ENCODE measurements around the gene RNF148. TPM values are rescaled to one million over a fixed set of nuclear protein-coding genes. Genes with fewer than 3 reads are reported as not detected.

RNF148 gene
- total RNA-seq, 4 donors from 2014 or later = 1.5 TPM; not detected in 3

GRCh38 chr7:122675621-122676020 lies 27.1 kb downstream of the RNF148 start:
- no peaks in the 10 kb centered on the region for H3K36me3 ChIP-seq
- H3K27ac ChIP-seq = no peak overlapping the region
- no peak for DNase-seq
- intact Hi-C loops (cut with DNase I) = no loop called here
- no peaks in the 10 kb centered on the region for H3K27me3 ChIP-seq
- H3K9me3 ChIP-seq = no peaks in the 10 kb centered on the region
- no peak overlapping the region for H3K4me3 ChIP-seq
- WGBS, 2 donors = 89 to 95% methylated on average over 6 to 7 of the region's 7 CpGs
- H3K4me1 ChIP-seq = peaks cover 3 to 22% (median 4%) of the 10 kb centered on the region in 3 donors
- TF ChIP-seq CTCF (IDR thresholded peaks at IDR 0.05) = no peak

- H3K9me3 ChIP-seq = no peaks in the 10 kb centered on the region
- 37 to 50% methylated on average over 6 to 7 of the region's 7 CpGs for WGBS, 2 donors
- peak overlapping the region in 1 of 4 donors; percentile 32 for H3K4me3 ChIP-seq
- intact Hi-C loops (cut with DNase I) = no loop called here
- H3K27ac ChIP-seq = no peak overlapping the region
- no peaks in the 10 kb centered on the region for H3K27me3 ChIP-seq
- no peaks in the 10 kb centered on the region for H3K36me3 ChIP-seq
- TF ChIP-seq CTCF (IDR thresholded peaks at IDR 0.05) = no peak
- no peak for TF ChIP-seq POLR2A (IDR thresholded peaks at IDR 0.05)
- H3K4me1 ChIP-seq = peaks cover 3 to 22% (median 4%) of the 10 kb centered on the region in 3 donors
- no peak for DNase-seq
Observed at GRCh38 chr7:122675011-122675410, 27.7 kb downstream of the RNF148 start.

GRCh38 chr7:122674502-122674901 lies 28.2 kb downstream of the RNF148 start:
- TF ChIP-seq CTCF (IDR thresholded peaks at IDR 0.05) (no peak), POLR2A (IDR thresholded peaks at IDR 0.05) (no peak)
- no peak overlapping the region for H3K27ac ChIP-seq
- DNase-seq = no peak

GRCh38 chr7:122673951-122674350 lies 28.8 kb downstream of the RNF148 start:
- DNase-seq = no peak
- WGBS, 2 donors = 63% methylated on average over 1 of the region's 21 CpGs; no CpG with 5 or more reads in 1 of the 2 donors
- intact Hi-C loops (cut with DNase I) = no loop called here
- H3K27ac ChIP-seq = no peak overlapping the region
- H3K36me3 ChIP-seq = no peaks in the 10 kb centered on the region
- TF ChIP-seq CTCF (IDR thresholded peaks at IDR 0.05) (no peak), POLR2A (IDR thresholded peaks at IDR 0.05) (no peak)
- peaks cover 3 to 16% (median 4%) of the 10 kb centered on the region in 3 donors for H3K4me1 ChIP-seq
- no peaks in the 10 kb centered on the region for H3K27me3 ChIP-seq
- H3K4me3 ChIP-seq = peak overlapping the region in 1 of 4 donors; percentile 32
- H3K9me3 ChIP-seq = no peaks in the 10 kb centered on the region

More at GRCh38 chr7:122674502-122674901, 28.2 kb downstream of the RNF148 start:
- Histone ChIP-seq H3K9me3 (no peaks in the 10 kb centered on the region), H3K4me3 (peak overlapping the region in 1 of 4 donors; percentile 32), H3K27me3 (no peaks in the 10 kb centered on the region), H3K36me3 (no peaks in the 10 kb centered on the region), H3K4me1 (peaks cover 3 to 22% (median 4%) of the 10 kb centered on the region in 3 donors)
- 17 to 20% methylated on average over 4 of the region's 4 CpGs for WGBS, 2 donors
- intact Hi-C loops (cut with DNase I) = no loop called here

GRCh38 chr7:122672536-122672935 lies 30.2 kb downstream of the RNF148 start:
- TF ChIP-seq POLR2A (IDR thresholded peaks at IDR 0.05) (no peak), CTCF (IDR thresholded peaks at IDR 0.05) (no peak)
- DNase-seq = no peak
- 96 to 98% methylated on average over 8 of the region's 8 CpGs for WGBS, 2 donors
- Histone ChIP-seq H3K36me3 (no peaks in the 10 kb centered on the region), H3K27ac (no peak overlapping the region), H3K27me3 (no peaks in the 10 kb centered on the region), H3K4me3 (no peak overlapping the region), H3K4me1 (peaks cover 3 to 16% (median 4%) of the 10 kb centered on the region in 3 donors), H3K9me3 (no peaks in the 10 kb centered on the region)
- intact Hi-C loops (cut with DNase I) = no loop called here

Data from esophagus squamous epithelium (tissue), 5 donors.